BE2C (cell line): ENCODE results near the gene PAX2.

Experiments used
- DNase-seq: peaks from one replicate; pipeline ENCODE4 v3.0.0-alpha.2; 2020
- H3K27me3 ChIP-seq: fragments of 250-450 bp; sonication (Bioruptor Pico); 2 replicates; pipeline ENCODE4 v1.5.1; 2020; ENCODE audit warnings: mild to moderate bottlenecking
- H3K36me3 ChIP-seq: fragments of 250-450 bp; sonication (Bioruptor Pico); 2 replicates; pipeline ENCODE4 v1.5.1; 2020; ENCODE audit warnings: mild to moderate bottlenecking
- H3K4me1 ChIP-seq: fragments of 250-450 bp; sonication (Bioruptor Pico); 2 replicates; pipeline ENCODE4 v1.5.1; 2020
- H3K4me3 ChIP-seq: 2 replicates; pipeline ENCODE4 v1.5.1; 2011; ENCODE audit warnings: low read depth, low read length
- H3K9me3 ChIP-seq: fragments of 250-450 bp; sonication (Bioruptor Pico); 2 replicates; pipeline ENCODE4 v1.5.1; 2020
- CTCF ChIP-seq: IDR thresholded peaks from 2 replicates; pipeline ENCODE4 v1.5.1; 2012; ENCODE audit warnings: mild to moderate bottlenecking, low read depth, low read length

PAX2 gene

GRCh38 chr10:100714566-100714950, 30.8 kb upstream of the PAX2 start:
- TF ChIP-seq CTCF, result no peak
- H3K4me3 ChIP-seq, result no peak overlapping the region
- DNase-seq, result no peak
- H3K9me3 ChIP-seq, result no peaks in the 10 kb centered on the region
- H3K27me3 ChIP-seq, result no peaks in the 10 kb centered on the region
- no peaks in the 10 kb centered on the region for H3K36me3 ChIP-seq
- H3K4me1 ChIP-seq, result peaks cover 4% of the 10 kb centered on the region; the same call in 1 of the 2 replicates

GRCh38 chr10:100715101-100715444, 30.3 kb upstream of the PAX2 start:
- Histone ChIP-seq H3K27me3 (no peaks in the 10 kb centered on the region), H3K4me1 (peaks cover 4% of the 10 kb centered on the region; the same call in 1 of the 2 replicates), H3K4me3 (no peak overlapping the region), H3K9me3 (no peaks in the 10 kb centered on the region), H3K36me3 (no peaks in the 10 kb centered on the region)
- no peak for TF ChIP-seq CTCF
- no peak for DNase-seq

GRCh38 chr10:100715445-100716385, 29.7 kb upstream of the PAX2 start:
- Histone ChIP-seq H3K4me3 (no peak overlapping the region), H3K4me1 (peaks cover 4% of the 10 kb centered on the region; the same call in 1 of the 2 replicates), H3K36me3 (no peaks in the 10 kb centered on the region), H3K9me3 (no peaks in the 10 kb centered on the region), H3K27me3 (no peaks in the 10 kb centered on the region)
- no peak for TF ChIP-seq CTCF
- DNase-seq, result no peak

DNA sequence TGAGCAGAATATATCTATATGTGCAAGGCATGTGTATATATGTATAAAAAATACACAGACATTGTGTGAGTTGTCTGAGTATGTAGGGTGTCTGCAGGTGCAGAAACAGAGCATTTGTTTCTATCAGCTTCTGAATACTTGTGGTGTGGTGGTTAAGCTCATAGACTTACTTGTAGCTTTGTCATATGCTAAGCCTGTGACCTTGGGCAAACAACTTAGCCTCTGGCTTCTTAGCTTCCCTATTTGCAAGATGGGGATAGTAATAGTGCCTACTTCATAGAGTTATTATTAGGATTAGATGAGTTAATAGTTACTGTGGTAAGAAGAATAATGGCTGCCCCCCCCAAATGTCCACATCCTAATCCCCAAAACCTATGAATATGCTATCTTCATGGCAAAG, 28.2 kb upstream of the PAX2 start:
- DNase-seq, result no peak
- Histone ChIP-seq H3K9me3 (no peaks in the 10 kb centered on the region), H3K27me3 (no peaks in the 10 kb centered on the region), H3K4me3 (no peak overlapping the region), H3K36me3 (no peaks in the 10 kb centered on the region), H3K4me1 (peaks cover 4% of the 10 kb centered on the region; the same call in 1 of the 2 replicates)
- TF ChIP-seq CTCF, result no peak

- Histone ChIP-seq H3K4me1 (peaks cover under 1% of the 10 kb centered on the region; the same call in 1 of the 2 replicates), H3K9me3 (no peaks in the 10 kb centered on the region), H3K4me3 (no peak overlapping the region), H3K27me3 (peaks cover 3% of the 10 kb centered on the region; the same call in 1 of the 2 replicates), H3K36me3 (no peaks in the 10 kb centered on the region)
- DNase-seq, result no peak
- TF ChIP-seq CTCF, result no peak
Measured at GRCh38 chr10:100718197-100718742, 27.1 kb upstream of the PAX2 start.

DNA sequence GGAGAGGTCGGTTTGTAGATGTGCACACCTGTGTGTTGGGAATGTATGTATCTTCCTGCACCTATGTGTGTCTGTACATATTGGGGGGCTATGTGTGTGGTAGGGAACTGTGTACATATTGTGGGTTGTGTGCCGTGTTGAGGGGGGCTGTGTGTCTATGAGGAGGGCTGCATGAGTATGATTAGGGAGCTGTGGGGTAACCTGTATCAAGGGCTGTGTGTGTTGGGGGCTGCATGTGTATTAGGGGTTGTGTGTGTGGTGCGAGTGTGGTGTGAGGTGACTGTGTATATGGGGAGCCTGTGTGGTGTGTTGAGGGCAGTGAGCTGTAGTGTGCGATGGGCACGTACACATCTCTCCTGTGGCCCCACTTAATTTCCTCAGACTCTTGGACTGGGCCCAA, 22.2 kb upstream of the PAX2 start:
- no peaks in the 10 kb centered on the region for H3K4me1 ChIP-seq
- no peak for TF ChIP-seq CTCF
- no peaks in the 10 kb centered on the region for H3K9me3 ChIP-seq
- DNase-seq, result no peak
- peaks cover 22% of the 10 kb centered on the region for H3K27me3 ChIP-seq
- H3K36me3 ChIP-seq, result no peaks in the 10 kb centered on the region
- no peak overlapping the region for H3K4me3 ChIP-seq
